K562 (cell line): Measurements from ENCODE around the gene TYW3. TPM values are rescaled to one million over a fixed set of nuclear protein-coding genes. Genes with fewer than 3 reads are reported as not detected.

ENCODE experiments used
- CHD4 ChIP-seq: fragments of 200-600 bp; sonication (generic); IDR thresholded peaks from 3 replicates; pipeline ENCODE4 v1.6.1; 2012; ENCODE audit warnings: low read depth, mild to moderate bottlenecking, mixed read lengths, low read length, inconsistent platforms; ENCODE audit not compliant: insufficient read depth, insufficient replicate concordance, poor library complexity, severe bottlenecking
- CTCF ChIP-seq, 3 experiments: IDR thresholded peaks in 2 of 3; conservative IDR thresholded peaks in 1 of 3; 2 replicates each; pipeline ENCODE4 v1.5.1; 2011 to 2012; ENCODE audit warnings: low read length in 3 of 3, mild to moderate bottlenecking in 3 of 3, control low read depth in 2 of 3, improper control_type of control experiment in 1 of 3, inconsistent platforms in 1 of 3, low read depth in 1 of 3, mixed read lengths in 1 of 3, moderate library complexity in 1 of 3; ENCODE audit not compliant: insufficient read depth in 2 of 3
- GABPB1 ChIP-seq: sonication (generic); formaldehyde crosslinking; IDR thresholded peaks from 2 replicates; pipeline ENCODE4 v1.8.0; 2022; ENCODE audit warnings: mild to moderate bottlenecking, missing genetic modification reagents
- HDAC1 ChIP-seq, 2 experiments: fragments of 450-650 bp; IDR thresholded peaks; 2 replicates each; pipeline ENCODE4 v1.6.1; 2016 to 2017; ENCODE audit warnings: inconsistent platforms in 1 of 2, mild to moderate bottlenecking in 1 of 2, moderate library complexity in 1 of 2
- IRF9 ChIP-seq: fragments of 450-650 bp; IDR thresholded peaks from 2 replicates; pipeline ENCODE4 v1.6.1; 2016; ENCODE audit warnings: missing biosample characterization, missing genetic modification characterization
- POLR2AphosphoS2 ChIP-seq: IDR thresholded peaks from 2 replicates; pipeline ENCODE4 v1.6.1; 2012; ENCODE audit warnings: low read length, improper control_type of control experiment
- PTBP1 ChIP-seq: fragments of 200-400 bp; formaldehyde crosslinking; IDR thresholded peaks from 2 replicates; pipeline ENCODE4 v1.6.1; 2017; ENCODE audit warnings: low read depth, low read length
- RAD21 ChIP-seq, 2 experiments: fragments of 250-450 bp in 1 of 2; fragments of 450-650 bp in 1 of 2; sonication (Bioruptor Pico) in 1 of 2; formaldehyde crosslinking in 1 of 2; IDR thresholded peaks in 1 of 2; conservative IDR thresholded peaks in 1 of 2; 2 replicates each; pipeline versions ENCODE4 v1.4.0 to v1.8.0; 2020 to 2022; ENCODE audit warnings: mild to moderate bottlenecking in 2 of 2, moderate library complexity in 1 of 2
- SMC3 ChIP-seq: conservative IDR thresholded peaks from 2 replicates; pipeline ENCODE4 v1.6.1; 2011; ENCODE audit warnings: low read depth, low read length, improper control_type of control experiment; ENCODE audit not compliant: insufficient read depth
- SNAPC5 ChIP-seq: fragments of 250-450 bp; sonication (Bioruptor Pico); IDR thresholded peaks from 2 replicates; pipeline ENCODE4 v1.8.0; 2021; ENCODE audit warnings: moderate library complexity, mild to moderate bottlenecking, inconsistent platforms
- THAP12 ChIP-seq: fragments of 250-450 bp; sonication (Bioruptor Pico); IDR thresholded peaks from 2 replicates; pipeline ENCODE4 v1.9.0; 2021; ENCODE audit warnings: mild to moderate bottlenecking, inconsistent platforms
- VEZF1 ChIP-seq: fragments of 200-800 bp; sonication (Bioruptor generic); IDR thresholded peaks from 2 replicates; pipeline ENCODE4 v1.6.1; 2017; ENCODE audit warnings: missing genetic modification characterization, missing compliant biosample characterization
- ZBTB1 ChIP-seq: sonication (generic); formaldehyde crosslinking; IDR thresholded peaks from 2 replicates; pipeline ENCODE4 v1.8.1; 2023; ENCODE audit warnings: missing genetic modification reagents, low read depth, mild to moderate bottlenecking, borderline replicate concordance
- ZC3H8 ChIP-seq: fragments of 450-650 bp; IDR thresholded peaks from 2 replicates; pipeline ENCODE4 v1.6.1; 2017
- ZNF347 ChIP-seq: fragments of 450-650 bp; formaldehyde crosslinking; IDR thresholded peaks from 2 replicates; pipeline ENCODE4 v1.4.0; 2020; ENCODE audit warnings: low read depth, mild to moderate bottlenecking, moderate library complexity
- ZNF395 ChIP-seq: fragments of 200-800 bp; sonication (Bioruptor generic); IDR thresholded peaks from 2 replicates; pipeline ENCODE4 v1.6.1; 2017; ENCODE audit warnings: missing genetic modification characterization, missing compliant biosample characterization
- ZNF668 ChIP-seq: fragments of 250-450 bp; sonication (Bioruptor Pico); IDR thresholded peaks from 2 replicates; pipeline ENCODE4 v1.8.0; 2022; ENCODE audit warnings: mild to moderate bottlenecking, inconsistent platforms
- polyA plus RNA-seq, 8 experiments: library from polyadenylated mRNA; depleted of rRNA in 4 of 8; stranded (reverse) in 5 of 8; unstranded in 3 of 8; fragments of >200 nt; fragmentation: Nextera tagmentation in 2 of 8; fragmentation: Illumina TruSeq in 1 of 8; extraction: Ambion mirVana in 2 of 8; extraction: Trizol in 1 of 8; gene quantifications; 2 replicates each; pipeline versions ENCODE4 v1.2.1 to v1.2.3, GENCODE V29; 2011 to 2014; ENCODE audit warnings: inconsistent platforms in 1 of 8, missing spikeins in 1 of 8
- total RNA-seq, 7 experiments: library from RNA; depleted of rRNA in 6 of 7; stranded (reverse); fragments of >200 nt in 6 of 7; fragmentation: Illumina TruSeq in 2 of 7; extraction: Trizol in 2 of 7; gene quantifications; 2 replicates each; pipeline versions ENCODE4 v1.2.1 to v1.2.3, GENCODE V29; 2011 to 2021; ENCODE audit warnings: low replicate concordance in 1 of 7

TYW3 gene
- total and polyA plus RNA-seq, 9 of the 15 experiments (the other 6 are each of a cell fraction or from before 2014, with no cell fraction given), result 22.0 to 54.0 (median 41.1) TPM

GRCh38 chr1:74771913-74772515 lies 39.1 kb downstream of the TYW3 start (continued):
- TF ChIP-seq SMC3 (peak; percentile 39; the same call in 1 of the 2 replicates), PTBP1 (no peak), GABPB1 (CRISPR knock-in tag) (no peak), HDAC1 (IDR thresholded peaks at IDR 0.05) (no peak), IRF9 (tag) (no peak), CTCF (IDR thresholded peaks at IDR 0.05 in 2 of 3, conservative IDR thresholded peaks at IDR 0.05 in 1 of 3; ENCODE audit: insufficient read depth in 2 of 3, low read depth in 1 of 3, low read length in 3 of 3) (peak; percentile 58 to 71 (median 59); a peak in 5 of 6 replicates), ZNF668 (CRISPR knock-in tag) (no peak), ZC3H8 (no peak), POLR2AphosphoS2 (no peak), VEZF1 (no peak), THAP12 (no peak), RAD21 (CRISPR knock-in tag; conservative IDR thresholded peaks at IDR 0.05 in 1 of 2, IDR thresholded peaks at IDR 0.05 in 1 of 2) (peak; percentile 84), CHD4 (no peak), ZNF347 (CRISPR knock-in tag) (no peak), SNAPC5 (CRISPR knock-in tag) (no peak), ZNF395 (no peak), ZBTB1 (CRISPR knock-in tag) (no peak)
